HG02571 (cell line): ENCODE results near the gene BOLA2.
"Not testable (repeated sequence)": the region's sequence is repeated elsewhere in the genome, so short reads cannot be mapped to it uniquely, and the experiment has no call there.

Experiments
- ATAC-seq: cut with Tn5 transposase; IDR thresholded peaks from one replicate; pipeline ENCODE4 v1.9.1; 2021; ENCODE audit warnings: mild to moderate bottlenecking, moderate library complexity; ENCODE audit not compliant: unreplicated experiment

The BOLA2 gene

GRCh38 chr16:29454269-29454668 is at the start of gene BOLA2, which contains the start of gene SLX1B:
Gene BOLA2, minus strand, starts transcription at chr16:29454351. Its CDS starts 98 bp downstream, at chr16:29454253.
Gene SLX1B, plus strand, starts transcription at chr16:29454533.
- ATAC-seq: peak; percentile 85

GRCh38 chr16:29482276-29482675 is 28.1 kb upstream of the BOLA2 start:
- ATAC-seq: not testable (repeated sequence)

GRCh38 chr16:29472065-29472464 is 17.9 kb upstream of the BOLA2 start:
- not testable (repeated sequence) for ATAC-seq

GRCh38 chr16:29469660-29470059 is 15.5 kb upstream of the BOLA2 start:
- not testable (repeated sequence) for ATAC-seq

- ATAC-seq: not testable (repeated sequence)
These were observed 13.7 kb upstream of the BOLA2 start for GRCh38 chr16:29467654-29468366.

- not testable (repeated sequence) for ATAC-seq
These were observed 12.8 kb upstream of the BOLA2 start for GRCh38 chr16:29466904-29467303.

GRCh38 chr16:29465985-29466824 is 12.1 kb upstream of the BOLA2 start:
- ATAC-seq: not testable (repeated sequence)

- not testable (repeated sequence) for ATAC-seq
These were observed 6.5 kb upstream of the BOLA2 start for GRCh38 chr16:29460647-29461030.

GRCh38 chr16:29459706-29460646 is 5.8 kb upstream of the BOLA2 start, which contains the start of gene SULT1A4:
Gene SULT1A4, plus strand, starts transcription at chr16:29459913. Its CDS starts 1,473 bp downstream, at chr16:29461386.
- ATAC-seq: not testable (repeated sequence)

GRCh38 chr16:29457660-29458059 is 3.5 kb upstream of the BOLA2 start:
- ATAC-seq: not testable (repeated sequence)

GRCh38 chr16:29454828-29455227 is 677 bp upstream of the BOLA2 start:
- ATAC-seq: peak; percentile 61

- ATAC-seq: peak; percentile 1
These were observed 397 bp downstream of the BOLA2 start for GRCh38 chr16:29453754-29454153.

- not testable (repeated sequence) for ATAC-seq
These were observed 28.8 kb downstream of the BOLA2 start for GRCh38 chr16:29425390-29425789.

- ATAC-seq: not testable (repeated sequence)
These were observed 30.6 kb downstream of the BOLA2 start for GRCh38 chr16:29423587-29423986.

- ATAC-seq: not testable (repeated sequence)
These were observed 48.9 kb downstream of the BOLA2 start for GRCh38 chr16:29405249-29405648.
